Hepatic stellate cell (primary cell): ENCODE results near the gene ARHGAP12.

Source experiments
- DNase-seq: peaks from one replicate; pipeline ENCODE4 v3.0.0; 2011; ENCODE audit warnings: low spot score

The ARHGAP12 gene

GRCh38 chr10:31822150-31822549, 106.5 kb downstream of the ARHGAP12 start:
- no peak for DNase-seq

DNA sequence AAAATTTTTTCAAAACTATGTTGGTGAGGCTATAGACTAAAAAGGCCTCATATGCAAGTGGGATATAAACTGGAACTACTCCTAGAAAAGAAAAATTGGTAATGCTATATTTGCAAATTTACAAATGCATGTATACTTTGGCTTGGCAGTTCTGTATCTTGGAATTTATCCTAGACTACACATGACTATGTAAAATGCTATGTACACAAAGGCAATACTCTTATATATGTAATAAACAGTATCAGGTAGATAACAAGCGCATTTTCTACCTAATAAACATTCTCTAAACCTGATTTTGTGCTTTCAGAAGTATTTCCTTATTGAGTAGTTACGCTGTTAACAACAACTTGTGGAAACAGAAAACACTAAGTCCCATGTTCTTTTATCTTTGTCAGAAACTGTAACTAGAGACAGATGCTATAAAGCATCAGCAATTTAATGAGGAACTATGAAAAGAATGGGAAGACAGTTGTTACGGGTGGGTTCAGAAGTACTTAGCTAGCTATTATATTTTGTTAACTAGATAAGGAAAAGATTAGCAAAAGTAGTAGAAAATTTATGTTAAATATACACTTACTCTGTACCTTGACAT, 107.8 kb downstream of the ARHGAP12 start:
- no peak for DNase-seq

DNA sequence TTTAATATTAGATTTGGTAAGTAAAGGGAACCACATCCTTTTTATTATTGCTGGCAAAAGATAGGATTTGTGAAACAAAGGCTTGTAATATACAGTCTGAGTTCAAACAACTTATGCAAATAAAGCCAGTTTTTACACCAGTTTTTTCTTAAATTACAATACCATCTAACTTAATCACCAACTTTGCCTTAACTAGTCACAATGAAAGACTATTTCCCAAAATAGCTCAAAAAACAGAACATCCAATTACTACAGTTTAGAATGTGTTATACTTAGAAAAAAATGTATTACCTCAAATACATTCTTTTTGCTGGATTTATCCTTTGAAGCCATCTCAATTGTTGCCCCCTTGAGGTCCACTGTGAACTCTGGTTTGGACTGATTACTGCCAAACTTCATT, 108.5 kb downstream of the ARHGAP12 start:
- DNase-seq: no peak

GRCh38 chr10:31819391-31819820, 109.2 kb downstream of the ARHGAP12 start:
- DNase-seq: no peak

GRCh38 chr10:31816318-31816717, 112.3 kb downstream of the ARHGAP12 start:
- DNase-seq: peak; percentile 46

- DNase-seq: peak; percentile 14
These were observed 120.1 kb downstream of the ARHGAP12 start for GRCh38 chr10:31808258-31809218.

DNA sequence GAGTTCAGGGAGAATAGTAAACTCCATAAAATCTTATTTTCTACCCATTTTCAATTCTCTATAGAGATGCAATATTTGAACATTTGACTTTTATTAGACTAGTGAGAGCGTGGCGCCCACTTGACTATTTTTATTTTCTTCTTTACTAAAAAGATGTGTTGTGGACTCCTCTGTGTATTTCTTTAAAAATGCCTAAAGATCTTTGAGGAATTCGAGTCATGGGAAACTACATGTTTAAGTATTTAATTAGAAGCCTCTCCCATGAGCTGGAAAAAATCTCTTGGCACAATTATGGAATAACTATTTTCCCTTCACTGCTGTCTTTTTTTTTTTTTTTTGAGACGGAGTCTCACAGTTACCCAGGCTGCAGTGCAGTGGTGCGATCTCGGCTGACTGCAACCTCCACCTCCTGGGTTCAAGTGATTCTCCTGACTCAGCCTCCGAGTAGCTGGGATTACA, 124.2 kb downstream of the ARHGAP12 start:
- DNase-seq: no peak

DNA sequence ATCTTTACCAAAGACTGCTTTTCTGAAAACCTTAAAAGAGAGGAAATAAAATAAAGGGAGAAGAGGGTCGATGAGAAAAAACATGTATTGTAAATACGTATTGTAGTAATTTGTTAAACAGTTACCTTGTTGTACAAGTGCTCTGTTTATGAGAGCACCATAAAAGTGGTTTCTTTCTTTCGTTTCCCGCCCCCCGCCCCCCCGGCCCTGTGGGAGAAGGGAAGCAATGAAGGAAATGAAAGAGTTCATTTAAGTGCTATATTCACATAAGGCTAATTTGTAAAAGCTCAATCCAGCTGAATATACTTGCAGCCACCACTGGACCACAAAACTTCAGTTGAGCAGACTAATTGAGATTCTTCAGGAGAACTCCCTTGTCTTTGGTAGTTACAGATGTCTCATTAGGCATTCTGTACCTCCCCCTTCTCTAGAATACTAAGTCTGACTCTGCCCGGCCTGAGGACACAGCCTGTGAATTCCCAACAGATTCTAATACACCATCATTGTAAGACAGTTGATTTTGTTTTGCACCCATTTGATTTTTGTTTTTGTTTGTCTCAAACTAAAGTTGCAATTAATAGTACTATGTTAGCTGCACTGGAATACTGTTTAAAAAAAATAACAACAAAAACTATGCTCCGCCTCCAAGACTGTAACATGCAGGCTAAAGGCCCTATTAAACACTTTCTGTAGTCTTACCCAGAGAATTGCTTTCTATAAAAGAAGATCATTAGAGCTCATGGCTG, 124.9 kb downstream of the ARHGAP12 start:
- DNase-seq: no peak

- no peak for DNase-seq
These were observed 129.4 kb downstream of the ARHGAP12 start for GRCh38 chr10:31799181-31799580.

- no peak for DNase-seq
These were observed 135.9 kb downstream of the ARHGAP12 start for GRCh38 chr10:31792745-31793144.

DNA sequence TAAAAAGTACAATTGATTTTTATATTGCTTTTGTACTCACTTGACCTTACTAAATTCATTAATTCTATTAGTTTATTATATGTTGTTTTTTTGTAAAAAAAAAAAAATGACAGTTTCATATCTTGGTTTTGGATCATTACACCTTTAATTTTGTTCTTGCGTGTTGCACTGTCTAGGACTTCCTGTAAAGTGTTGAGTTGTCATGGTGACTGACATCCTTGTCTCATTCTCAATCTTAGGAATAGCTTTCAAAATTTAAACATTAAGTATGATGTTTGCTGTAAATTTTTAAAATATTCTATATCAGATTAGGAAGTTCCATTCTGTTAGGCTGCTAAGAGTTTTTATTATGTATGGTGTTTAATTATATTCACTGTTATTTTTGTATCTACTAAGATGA, 139.1 kb downstream of the ARHGAP12 start:
- no peak for DNase-seq

- no peak for DNase-seq
These were observed 145.9 kb downstream of the ARHGAP12 start for GRCh38 chr10:31782701-31783100.

- DNase-seq: no peak
These were observed 147.9 kb downstream of the ARHGAP12 start for GRCh38 chr10:31780717-31781116.

DNA sequence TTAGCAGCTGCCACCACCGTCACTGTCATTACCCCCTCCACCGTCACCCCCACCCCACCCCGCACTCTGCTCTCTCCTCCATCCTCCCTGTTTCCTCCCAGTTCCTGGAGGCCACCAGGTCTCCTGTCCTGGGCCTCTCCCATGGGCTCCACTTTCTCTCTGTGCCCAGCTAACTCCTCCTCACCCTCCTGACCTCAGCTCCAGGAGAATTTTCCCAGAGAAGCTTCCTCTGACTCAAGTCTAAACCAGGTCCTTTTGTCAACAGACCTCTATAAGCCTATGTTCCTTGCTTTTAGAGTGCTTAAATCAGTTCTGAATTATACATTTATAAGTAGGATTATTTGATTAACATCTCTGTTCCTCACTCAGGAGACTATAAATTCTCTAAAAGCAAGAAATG, 150.0 kb downstream of the ARHGAP12 start:
- DNase-seq: peak; percentile 40

- DNase-seq: no peak
These were observed 152.5 kb downstream of the ARHGAP12 start for GRCh38 chr10:31776159-31776558.

DNA sequence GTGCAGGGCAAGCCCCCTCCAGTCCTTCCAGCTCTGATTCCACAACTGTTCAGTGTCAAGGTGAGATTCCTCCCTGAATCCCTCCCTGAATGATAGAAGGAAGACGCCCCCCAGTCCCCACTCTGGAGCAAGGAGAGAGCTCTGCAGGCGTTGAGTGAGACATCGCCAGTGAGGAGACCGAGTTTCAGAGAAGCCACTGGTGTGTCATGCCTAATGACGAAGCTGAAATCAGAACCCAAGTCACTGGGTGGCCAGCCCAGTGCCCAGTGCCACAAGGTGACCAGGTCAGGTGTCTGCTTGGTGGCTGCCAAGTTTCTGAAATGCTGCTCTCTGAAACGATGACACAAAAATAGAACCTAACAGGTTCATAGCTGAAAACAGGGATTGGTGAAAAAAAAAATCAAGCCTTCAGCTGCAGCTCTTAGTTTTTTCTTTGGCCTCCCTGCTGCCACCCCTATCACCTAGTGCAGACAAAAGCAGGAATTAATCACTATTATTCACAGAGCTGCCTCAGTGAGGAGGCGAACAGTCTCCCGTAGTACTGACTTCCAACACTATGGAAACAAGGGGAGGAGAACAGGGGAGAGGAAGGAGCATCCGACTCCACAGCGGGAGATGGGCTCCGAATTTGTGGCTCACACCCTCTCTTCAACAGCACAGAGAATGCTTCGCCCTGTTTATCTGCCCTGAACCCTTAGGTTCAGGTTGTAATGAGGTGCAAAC, 153.5 kb downstream of the ARHGAP12 start:
- DNase-seq: no peak

DNA sequence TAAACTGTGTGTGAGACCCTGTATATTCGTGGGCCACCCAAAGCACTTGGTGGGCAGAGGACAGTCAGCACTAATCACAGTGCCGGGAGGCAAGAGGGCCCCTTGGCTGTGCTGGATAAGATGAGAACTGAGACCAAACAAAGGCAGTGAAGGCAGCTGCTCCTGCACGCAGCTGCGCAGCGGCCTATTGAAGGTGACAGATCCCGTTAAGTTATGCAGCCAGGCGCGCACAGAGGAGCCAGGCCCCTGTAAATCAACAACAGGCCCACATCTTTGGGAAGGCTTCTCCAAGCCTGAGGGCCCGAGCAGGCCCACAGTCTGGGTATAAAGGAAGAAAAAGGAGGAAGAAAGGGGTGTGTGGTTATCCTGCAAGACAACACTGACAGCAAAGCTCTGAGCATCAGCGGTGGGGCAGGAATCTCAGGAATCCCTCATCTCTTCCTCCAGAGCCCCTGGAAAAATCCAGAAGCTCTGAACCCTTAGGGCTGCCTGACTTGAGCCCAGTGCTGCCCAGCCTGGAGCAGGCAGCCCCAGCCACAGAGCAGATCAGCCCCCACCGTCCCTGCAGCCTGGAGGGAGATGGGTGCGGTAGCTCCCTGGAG, 154.2 kb downstream of the ARHGAP12 start:
- no peak for DNase-seq

DNA sequence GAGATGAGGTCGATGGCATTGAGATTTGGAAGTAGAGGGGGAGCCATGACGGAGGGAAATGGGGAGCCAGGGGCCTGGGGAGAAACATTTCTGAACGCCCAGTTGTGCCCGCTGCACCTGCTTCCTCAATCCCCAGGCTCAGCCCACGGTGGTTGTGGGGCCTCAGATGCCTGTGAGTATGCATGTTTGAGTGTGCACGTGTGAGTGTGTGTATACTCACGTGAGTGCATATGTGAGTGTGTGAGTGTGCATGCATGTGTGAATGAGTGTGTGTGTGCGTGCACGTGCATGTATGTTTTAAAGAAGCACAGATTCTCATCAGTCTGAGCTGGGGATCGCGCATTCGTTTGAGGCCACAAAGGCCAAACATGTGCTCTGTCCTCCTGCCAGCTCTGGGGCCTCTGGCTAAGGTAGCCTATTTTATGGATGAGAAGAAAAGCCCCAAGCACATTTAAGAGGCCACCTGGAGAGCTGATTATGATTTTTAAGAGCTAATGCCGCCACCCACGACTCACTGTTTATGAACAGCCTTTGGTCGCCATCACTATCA, 154.8 kb downstream of the ARHGAP12 start:
- DNase-seq: no peak

DNA sequence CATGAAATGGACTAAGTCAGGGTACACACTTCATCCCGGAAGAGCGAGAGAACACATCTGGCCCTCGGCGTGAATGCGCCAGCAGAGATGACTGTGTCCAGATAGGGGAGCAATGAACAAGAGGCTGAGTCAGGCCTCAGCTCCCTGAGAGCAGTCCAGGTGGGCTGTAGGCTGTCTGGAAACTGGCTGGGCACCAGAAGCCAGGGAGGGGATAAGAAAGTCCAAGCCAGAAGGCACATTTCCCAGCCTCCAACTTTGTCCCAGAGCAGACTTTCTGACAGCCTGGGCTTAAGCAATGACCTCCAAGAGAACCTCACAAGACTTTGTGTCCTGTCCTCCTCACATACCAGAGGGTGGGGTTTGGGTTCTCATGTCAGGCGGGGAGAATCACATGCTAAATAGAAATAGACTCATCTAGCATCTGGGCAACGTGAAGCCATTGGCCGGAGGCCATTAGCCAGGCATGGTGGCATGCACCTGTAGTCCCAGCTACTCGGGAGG, 157.2 kb downstream of the ARHGAP12 start:
- no peak for DNase-seq

DNA sequence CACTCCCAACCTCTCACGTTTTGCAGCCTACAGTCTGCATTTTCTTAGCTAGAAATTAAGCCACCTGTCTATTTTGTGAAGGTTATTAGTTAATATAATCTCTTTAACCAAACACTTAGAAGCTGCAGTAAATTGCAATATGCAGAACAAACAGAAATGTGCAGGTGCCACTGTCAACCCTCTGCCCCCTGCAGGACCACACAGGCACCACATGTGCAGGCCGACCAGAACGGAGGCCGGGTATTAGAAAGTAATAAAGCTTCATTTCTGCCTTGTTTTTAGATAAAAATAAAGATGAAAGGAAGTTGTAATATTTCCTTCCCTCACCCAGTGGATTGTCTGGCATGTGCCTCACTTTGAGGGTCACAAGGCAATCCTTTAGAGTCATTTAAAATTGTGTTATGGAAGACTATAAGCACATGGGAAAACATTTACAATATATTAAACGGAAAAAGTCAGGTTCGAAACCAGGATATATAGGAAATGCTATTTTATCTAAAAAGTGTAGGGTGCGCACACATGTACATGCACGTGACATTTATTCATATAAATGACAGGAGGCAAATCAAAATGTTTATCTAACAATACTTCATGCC, 158.2 kb downstream of the ARHGAP12 start:
- no peak for DNase-seq

- peak; percentile 66 for DNase-seq
These were observed 159.1 kb downstream of the ARHGAP12 start for GRCh38 chr10:31769564-31769963.
